Bronchial epithelial cell (primary cell): ENCODE results near the gene RNF175. TPM values are rescaled to one million over a fixed set of nuclear protein-coding genes. Genes with fewer than 3 reads are reported as not detected.

Source experiments
- DNase-seq: peaks from one replicate; pipeline ENCODE4 v3.0.0-alpha.2; 2010; ENCODE audit warnings: low read depth
- FAIRE-seq: peaks from 2 replicates; lab custom pipeline; 2011; peaks lifted over from hg19 to GRCh38; lab: Jason Lieb, UNC
- H3K27me3 ChIP-seq: 2 replicates; pipeline ENCODE4 v1.5.1; 2011; ENCODE audit warnings: low read length; ENCODE audit not compliant: control insufficient read depth, insufficient read depth
- H3K36me3 ChIP-seq: 2 replicates; pipeline ENCODE4 v1.5.1; 2011; ENCODE audit warnings: low read length; ENCODE audit not compliant: control insufficient read depth, insufficient read depth
- H3K4me3 ChIP-seq: 2 replicates; pipeline ENCODE4 v1.5.1; 2011; ENCODE audit warnings: mild to moderate bottlenecking, low read depth, low read length, control low read depth
- CTCF ChIP-seq: IDR thresholded peaks from 2 replicates; pipeline ENCODE4 v1.5.1; 2011; ENCODE audit warnings: mild to moderate bottlenecking, moderate library complexity, low read length, control low read depth, inconsistent platforms; ENCODE audit not compliant: insufficient read depth, severe bottlenecking
- total RNA-seq: library from RNA; depleted of rRNA; stranded (reverse); fragments of >200 nt; gene quantifications from 2 replicates; pipeline ENCODE4 v1.2.1, GENCODE V29; 2014

The RNF175 gene
- total RNA-seq, 1 donor from 2014 or later: under 0.01 TPM

GRCh38 chr4:153684971-153685371, 74.9 kb downstream of the RNF175 start:
- FAIRE-seq (no peak), DNase-seq (no peak)
- Histone ChIP-seq H3K36me3 (no peaks in the 10 kb centered on the region), H3K4me3 (peak overlapping the region; percentile 45), H3K27me3 (no peaks in the 10 kb centered on the region)
- TF ChIP-seq CTCF: no peak

GRCh38 chr4:153684182-153684970, 75.4 kb downstream of the RNF175 start, which contains the start of gene TLR2:
TSS of gene TLR2 (plus strand) at chr4:153684280. CDS start at chr4:153702908, 18,628 bp downstream.
- Histone ChIP-seq H3K27me3 (no peaks in the 10 kb centered on the region), H3K36me3 (no peaks in the 10 kb centered on the region), H3K4me3 (peak within 1 kb of the TSS; percentile 45)
- DNase-seq (peak; percentile 21), FAIRE-seq (no peak)
- no peak for TF ChIP-seq CTCF

- FAIRE-seq (no peak), DNase-seq (no peak)
- H3K4me3 ChIP-seq: peak overlapping the region; percentile 45
- TF ChIP-seq CTCF: no peak
- no peaks in the 10 kb centered on the region for H3K36me3 ChIP-seq
- no peaks in the 10 kb centered on the region for H3K27me3 ChIP-seq
Observed at GRCh38 chr4:153683763-153684181, 76.1 kb downstream of the RNF175 start.

- DNase-seq (no peak), FAIRE-seq (peak; percentile 7)
- H3K27me3 ChIP-seq: no peaks in the 10 kb centered on the region
- no peak overlapping the region for H3K4me3 ChIP-seq
- H3K36me3 ChIP-seq: no peaks in the 10 kb centered on the region
- no peak for TF ChIP-seq CTCF
Observed at GRCh38 chr4:153679486-153679885, 80.3 kb downstream of the RNF175 start.

GRCh38 chr4:153676984-153677383, 82.8 kb downstream of the RNF175 start:
- no peak for FAIRE-seq
- Histone ChIP-seq H3K27me3 (no peaks in the 10 kb centered on the region), H3K36me3 (no peaks in the 10 kb centered on the region), H3K4me3 (no peak overlapping the region)
- no peak for TF ChIP-seq CTCF
- DNase-seq: peak; percentile 97

GRCh38 chr4:153676486-153676885, 83.3 kb downstream of the RNF175 start:
- no peaks in the 10 kb centered on the region for H3K36me3 ChIP-seq
- DNase-seq: peak; percentile 57
- no peak for FAIRE-seq

More at GRCh38 chr4:153676486-153676885, 83.3 kb downstream of the RNF175 start:
- Histone ChIP-seq H3K4me3 (no peak overlapping the region), H3K27me3 (no peaks in the 10 kb centered on the region)
- TF ChIP-seq CTCF: no peak
